H9 (cell line): Measurements from ENCODE around the gene DDIAS. TPM values are rescaled to one million over a fixed set of nuclear protein-coding genes. Genes with fewer than 3 reads are reported as not detected.

Experiments used
- DNase-seq: peaks from one replicate; pipeline ENCODE4 v3.0.0-alpha.2; 2017
- H2AFZ ChIP-seq: one replicate; pipeline ENCODE4 v1.6.1; 2013; ENCODE audit warnings: mild to moderate bottlenecking, low read length, control low read depth, moderate library complexity
- H2AK5ac ChIP-seq: 2 replicates; pipeline ENCODE4 v1.6.1; 2013; ENCODE audit warnings: low read length, control low read depth, mixed read lengths; ENCODE audit not compliant: insufficient read length
- H2BK120ac ChIP-seq: one replicate; pipeline ENCODE4 v1.6.1; 2013; ENCODE audit warnings: low read depth, mild to moderate bottlenecking, low read length, control low read depth, inconsistent platforms; ENCODE audit not compliant: poor library complexity, severe bottlenecking
- H2BK12ac ChIP-seq: 2 replicates; pipeline ENCODE4 v1.6.1; 2013; ENCODE audit warnings: low read length, control low read depth, mixed read lengths, low read depth; ENCODE audit not compliant: insufficient read length
- H2BK15ac ChIP-seq: 2 replicates; pipeline ENCODE4 v1.6.1; 2013; ENCODE audit warnings: low read depth, low read length, control low read depth
- H2BK20ac ChIP-seq: one replicate; pipeline ENCODE4 v1.6.1; 2013; ENCODE audit warnings: low read depth, mild to moderate bottlenecking, low read length, control low read depth, inconsistent platforms; ENCODE audit not compliant: poor library complexity, severe bottlenecking
- H2BK5ac ChIP-seq: 2 replicates; pipeline ENCODE4 v1.6.1; 2013; ENCODE audit warnings: low read length, control low read depth, mixed read lengths; ENCODE audit not compliant: insufficient read length
- H3K14ac ChIP-seq: 2 replicates; pipeline ENCODE4 v1.6.1; 2013; ENCODE audit warnings: low read length, control low read depth; ENCODE audit not compliant: insufficient read depth
- H3K18ac ChIP-seq: 2 replicates; pipeline ENCODE4 v1.6.1; 2013; ENCODE audit warnings: low read depth, mild to moderate bottlenecking, mixed read lengths, low read length, control low read depth; ENCODE audit not compliant: insufficient read length
- H3K23ac ChIP-seq: 2 replicates; pipeline ENCODE4 v1.6.1; 2013; ENCODE audit warnings: low read length, control low read depth, mixed read lengths, low read depth; ENCODE audit not compliant: insufficient read length
- H3K23me2 ChIP-seq: 2 replicates; pipeline ENCODE4 v1.6.1; 2013; ENCODE audit warnings: low read depth, mild to moderate bottlenecking, mixed read lengths, low read length, control low read depth; ENCODE audit not compliant: insufficient read length, poor library complexity, severe bottlenecking
- H3K27ac ChIP-seq: 2 replicates; pipeline ENCODE4 v1.5.1; 2013; ENCODE audit warnings: low read length, control low read depth, mixed read lengths, low read depth; ENCODE audit not compliant: insufficient read length
- H3K27me3 ChIP-seq: 2 replicates; pipeline ENCODE4 v1.6.1; 2013; ENCODE audit warnings: low read length, control low read depth, inconsistent platforms; ENCODE audit not compliant: insufficient read depth
- H3K4ac ChIP-seq: 2 replicates; pipeline ENCODE4 v1.6.1; 2013; ENCODE audit warnings: low read depth, mild to moderate bottlenecking, control low read depth, inconsistent platforms, low read length, moderate library complexity
- H3K4me1 ChIP-seq: 2 replicates; pipeline ENCODE4 v1.6.1; 2013; ENCODE audit warnings: low read length, control low read depth, inconsistent platforms; ENCODE audit not compliant: insufficient read depth
- H3K4me2 ChIP-seq: 2 replicates; pipeline ENCODE4 v1.6.1; 2013; ENCODE audit warnings: low read length, control low read depth, mixed read lengths; ENCODE audit not compliant: insufficient read length, insufficient read depth
- H3K56ac ChIP-seq: 2 replicates; pipeline ENCODE4 v1.6.1; 2013; ENCODE audit warnings: low read depth, mild to moderate bottlenecking, mixed read lengths, low read length, control low read depth; ENCODE audit not compliant: insufficient read length
- H3K79me1 ChIP-seq: 2 replicates; pipeline ENCODE4 v1.6.1; 2013; ENCODE audit warnings: low read depth, mild to moderate bottlenecking, moderate library complexity, low read length, control low read depth, inconsistent platforms; ENCODE audit not compliant: insufficient read depth, poor library complexity, severe bottlenecking
- H3K79me2 ChIP-seq: 2 replicates; pipeline ENCODE4 v1.6.1; 2013; ENCODE audit warnings: low read length, control low read depth, inconsistent platforms; ENCODE audit not compliant: insufficient read depth
- H3K9ac ChIP-seq: 2 replicates; pipeline ENCODE4 v1.6.1; 2013; ENCODE audit warnings: low read length, control low read depth, mixed read lengths; ENCODE audit not compliant: insufficient read length; ENCODE audit errors: extremely low read depth
- H3K9me3 ChIP-seq: one replicate; pipeline ENCODE4 v1.6.1; 2013; ENCODE audit warnings: low read depth, low read length, inconsistent platforms; ENCODE audit not compliant: control insufficient read depth
- H3T11ph ChIP-seq: one replicate; pipeline ENCODE4 v1.6.1; 2013; ENCODE audit warnings: mild to moderate bottlenecking, low read length, control low read depth, inconsistent platforms
- H4K20me1 ChIP-seq: one replicate; pipeline ENCODE4 v1.6.1; 2013; ENCODE audit not compliant: control insufficient read depth, insufficient read length, insufficient read depth
- H4K5ac ChIP-seq: 2 replicates; pipeline ENCODE4 v1.6.1; 2013; ENCODE audit warnings: low read depth, mild to moderate bottlenecking, mixed read lengths, low read length, control low read depth; ENCODE audit not compliant: insufficient read length
- H4K8ac ChIP-seq: replicated peaks from 2 replicates; pipeline ENCODE4 v1.6.1; 2013; ENCODE audit warnings: low read length, control low read depth, mixed read lengths, low read depth; ENCODE audit not compliant: insufficient read length
- H4K91ac ChIP-seq: 2 replicates; pipeline ENCODE4 v1.6.1; 2013; ENCODE audit warnings: low read depth, mild to moderate bottlenecking, moderate library complexity, mixed read lengths, low read length, control low read depth; ENCODE audit not compliant: insufficient read length
- H3K27ac Mint-ChIP-seq, 3 experiments: 2 replicates in 2 of 3; 3 replicates in 1 of 3; pipeline ENCODE4 v1.8.0; 2020 to 2021; ENCODE audit warnings: mixed read lengths in 3 of 3, mild to moderate bottlenecking in 1 of 3, moderate library complexity in 1 of 3
- H3K27me3 Mint-ChIP-seq: 2 replicates; pipeline ENCODE4 v1.8.0; 2021; ENCODE audit warnings: low read depth, mild to moderate bottlenecking, moderate library complexity, mixed read lengths
- H3K36me3 Mint-ChIP-seq, 3 experiments: 2 replicates in 2 of 3; 3 replicates in 1 of 3; pipeline ENCODE4 v1.8.0; 2020 to 2021; ENCODE audit warnings: low read depth in 3 of 3, mixed read lengths in 3 of 3; ENCODE audit not compliant: insufficient read depth in 1 of 3
- H3K4me1 Mint-ChIP-seq, 2 experiments: 2 replicates each; pipeline ENCODE4 v1.8.0; 2020; ENCODE audit warnings: mixed read lengths in 2 of 2
- H3K4me3 Mint-ChIP-seq, 2 experiments: 2 replicates in 1 of 2; 3 replicates in 1 of 2; pipeline ENCODE4 v1.8.0; 2020 to 2021; ENCODE audit warnings: mild to moderate bottlenecking in 2 of 2, mixed read lengths in 2 of 2, moderate library complexity in 1 of 2
- H3K9me3 Mint-ChIP-seq, 2 experiments: 2 replicates in 1 of 2; 3 replicates in 1 of 2; pipeline ENCODE4 v1.8.0; 2020; ENCODE audit warnings: mild to moderate bottlenecking in 2 of 2, mixed read lengths in 2 of 2, moderate library complexity in 1 of 2
- CTCF ChIP-seq: fragments of 200-600 bp; sonication (generic); conservative IDR thresholded peaks from 3 replicates; pipeline ENCODE4 v1.8.0; 2021; ENCODE audit warnings: antibody characterized with exemption, mild to moderate bottlenecking
- WGBS: extraction: QIAGEN DNeasy Blood & Tissue Kit; methylation state at CpG from one replicate; pipeline ENCODE4 v1.1.7; 2013; ENCODE audit warnings: missing lambda C conversion rate, low lambda C conversion rate, mixed read lengths; ENCODE audit not compliant: insufficient read length; ENCODE audit errors: extremely low coverage; 5-methylcytosine and 5-hydroxymethylcytosine counted together
- total RNA-seq: library from RNA; stranded (reverse); gene quantifications from 2 replicates; pipeline ENCODE4 v1.2.1, GENCODE V29; 2021

DDIAS gene
- total RNA-seq, 1 experiment from 2014 or later, result 18.6 TPM

- Histone ChIP-seq H4K5ac (no peak overlapping the region), H3K4me1 (no peaks in the 10 kb centered on the region), H2AK5ac (no peak overlapping the region), H2AFZ (no peak overlapping the region), H3K14ac (no peak overlapping the region), H3K9ac (no peak overlapping the region), H3K4ac (no peak overlapping the region), H3K79me2 (no peaks in the 10 kb centered on the region; the same call in 1 of the 2 replicates), H2BK15ac (no peak overlapping the region), H2BK5ac (no peak overlapping the region), H3K27ac (no peak overlapping the region), H2BK12ac (no peak overlapping the region), H4K91ac (no peak overlapping the region), H2BK20ac (no peak overlapping the region), H3K4me2 (no peak overlapping the region), H3K23ac (no peak overlapping the region), H4K20me1 (no peaks in the 10 kb centered on the region), H3K18ac (no peak overlapping the region), H3K79me1 (no peaks in the 10 kb centered on the region), H2BK120ac (no peak overlapping the region), H4K8ac (no peak overlapping the region), H3K23me2 (no peaks in the 10 kb centered on the region), H3T11ph (no peak overlapping the region), H3K9me3 (no peaks in the 10 kb centered on the region), H3K56ac (no peak overlapping the region), H3K27me3 (no peaks in the 10 kb centered on the region)
- H3K4me1 Mint-ChIP-seq, result peaks cover 0 to 10% of the 10 kb centered on the region in 2 experiments; a peak in 2 of 4 replicates
- H3K27me3 Mint-ChIP-seq, result no peaks in the 10 kb centered on the region
- no peak overlapping the region; a peak in 1 of 7 replicates for H3K27ac Mint-ChIP-seq
- WGBS, result no CpG with 5 or more reads among the region's 2 CpGs
- no peak for TF ChIP-seq CTCF
- DNase-seq, result no peak
- H3K4me3 Mint-ChIP-seq, result no peak overlapping the region
- no peaks in the 10 kb centered on the region for H3K36me3 Mint-ChIP-seq
- H3K9me3 Mint-ChIP-seq, result no peaks in the 10 kb centered on the region
These were observed 39.2 kb upstream of the DDIAS start for GRCh38 chr11:82862379-82862778.
